Kidney (tissue), 14 donors: ENCODE results near the gene PODXL2. TPM values are rescaled to one million over a fixed set of nuclear protein-coding genes. Genes with fewer than 3 reads are reported as not detected.
A peak's percentile ranks its signal among the peaks of the same experiment; 100 is the strongest.

Source experiments
- DNase-seq, 5 donors: peaks; one replicate each; pipeline ENCODE4 v3.0.0-alpha.2; 2013 to 2020
- FAIRE-seq: peaks from 2 replicates; lab custom pipeline; 2012; peaks lifted over from hg19 to GRCh38; lab: Jason Lieb, UNC
- H3K27ac ChIP-seq, 2 donors: one replicate each; pipeline ENCODE4 v1.7.0; 2013; ENCODE audit warnings: low read depth in 2 of 2, low read length in 2 of 2, inconsistent platforms in 1 of 2
- H3K27me3 ChIP-seq: one replicate; pipeline ENCODE4 v1.7.1; 2013; ENCODE audit warnings: low read length, inconsistent platforms; ENCODE audit not compliant: control insufficient read depth, insufficient read depth
- H3K36me3 ChIP-seq, 3 donors: one replicate each; pipeline versions ENCODE4 v1.7.0 to v1.7.1; 2013; ENCODE audit warnings: low read length in 3 of 3, control low read depth in 1 of 3, inconsistent platforms in 1 of 3; ENCODE audit not compliant: insufficient read depth in 3 of 3, control insufficient read depth in 2 of 3
- H3K4me1 ChIP-seq, 3 donors: one replicate each; pipeline versions ENCODE4 v1.7.0 to v1.7.1; 2013; ENCODE audit warnings: low read length in 3 of 3, inconsistent platforms in 1 of 3, low read depth in 1 of 3; ENCODE audit not compliant: control insufficient read depth in 2 of 3, insufficient read depth in 2 of 3
- H3K4me3 ChIP-seq, 3 donors: one replicate each; pipeline versions ENCODE4 v1.7.0 to v1.8.1; 2013; ENCODE audit warnings: low read length in 3 of 3, control low read depth in 1 of 3, inconsistent platforms in 1 of 3
- H3K9ac ChIP-seq, 3 donors: one replicate each; pipeline versions ENCODE4 v1.7.0 to v1.7.1; 2013; ENCODE audit warnings: low read length in 3 of 3, control low read depth in 1 of 3, inconsistent platforms in 1 of 3
- H3K9me3 ChIP-seq, 3 donors: one replicate each; pipeline versions ENCODE4 v1.7.0 to v1.7.1; 2013; ENCODE audit warnings: low read length in 3 of 3, control low read depth in 1 of 3, inconsistent platforms in 1 of 3; ENCODE audit not compliant: control insufficient read depth in 2 of 3, insufficient read depth in 1 of 3
- intact Hi-C: fragments of 100-400 bp; cut with DNase I; formaldehyde crosslinking; loops from one replicate; pipeline ENCODE4 v1.11.1; 2022
- polyA plus RNA-seq: library from polyadenylated mRNA; stranded (reverse); fragments of 350-450 nt; fragmentation: Illumina TruSeq; extraction: RNeasy Lipid Tissue Mini Kit (QIAGEN cat#74804); gene quantifications from one replicate; pipeline ENCODE4 v1.2.3, GENCODE V29; 2014; ENCODE audit warnings: low read depth, low replicate concordance; ENCODE audit not compliant: insufficient read depth
- total RNA-seq: library from RNA; stranded (reverse); fragmentation: NEBNext Ultra II Directional; extraction: Animal tissue kit (Norgen Biotek cat#: 25700); gene quantifications from one replicate; pipeline ENCODE4 v1.2.1, GENCODE V29; 2021
- TF ChIP-seq, protein P1 (sequence below): IDR thresholded peaks from 3 replicates; pipeline ENCODE4 v1.5.1; 2012; ENCODE audit warnings: mild to moderate bottlenecking, moderate library complexity, borderline replicate concordance; ENCODE audit not compliant: insufficient read depth; ENCODE audit errors: extremely low read depth
- donor health status: control.
- donor health status: control.
- donor health status: control.
- donor health status: control.
- donor health status: control.
- donor health status: DM: yes; HTN: yes; CAD: no.
- donor health status: Normal renal cell carcinoma (clear cell type).

The PODXL2 gene
- total and polyA plus RNA-seq, 2 donors from 2014 or later = 7.4 to 10.5 TPM

DNA sequence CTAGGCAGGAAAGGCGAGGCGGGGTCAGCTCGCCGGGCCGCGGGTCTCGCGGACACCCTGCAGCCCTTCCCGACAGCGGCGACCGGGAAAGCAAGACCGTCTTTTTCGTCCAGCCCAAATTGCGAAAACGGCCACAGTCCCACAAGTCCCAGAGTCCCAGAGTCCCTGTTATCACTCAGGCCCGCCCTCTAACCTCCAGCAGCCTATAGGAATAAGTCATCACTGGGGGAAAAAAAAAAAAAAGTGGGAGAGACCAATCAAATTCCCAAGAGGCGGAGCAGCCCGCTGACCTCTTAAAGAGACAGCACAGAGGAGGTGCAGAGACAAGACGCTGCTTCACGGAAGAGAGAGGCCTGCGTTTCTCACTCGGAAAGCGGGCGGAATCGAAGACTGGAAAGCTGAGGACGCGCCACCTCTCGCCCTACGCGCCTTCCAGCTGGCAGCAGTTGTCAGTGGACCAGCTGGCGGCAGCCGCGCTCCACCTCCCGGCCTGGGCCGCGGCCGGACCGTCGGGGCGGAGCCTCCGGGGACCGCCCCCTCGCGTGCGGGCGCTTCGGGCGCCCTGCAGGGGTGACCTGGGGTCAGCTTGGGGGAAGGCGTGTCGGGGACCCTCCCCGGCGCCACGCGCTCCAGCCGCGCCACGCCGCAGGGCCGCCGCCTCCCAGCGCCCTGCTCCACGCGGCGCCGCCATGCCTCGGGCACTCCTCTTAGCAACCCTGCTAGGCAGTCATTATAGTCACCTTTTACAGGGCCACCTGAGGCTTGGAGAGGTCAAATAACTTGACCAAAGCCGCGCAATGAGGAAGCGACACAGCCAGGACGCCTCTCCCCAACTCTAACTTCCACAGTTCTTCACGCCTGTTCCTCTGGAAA is 38.2 kb upstream of the PODXL2 start, which contains the start of gene TPRA1:
TSS of gene TPRA1 (minus strand) at position 141 of the 873 bp plus-strand sequence. CDS start 10,587 bp downstream, outside the sequence.
- Histone ChIP-seq H3K27ac (peak within 1 kb of the TSS; percentile 79 to 89), H3K9ac (peak within 1 kb of the TSS; percentile 70 to 81 (median 74)), H3K9me3 (no peaks in the 10 kb centered on the region), H3K4me3 (peak within 1 kb of the TSS; percentile 63 to 88 (median 84)), H3K4me1 (peaks cover 0 to 24% (median 14%) of the 10 kb centered on the region in 3 donors), H3K27me3 (no peaks in the 10 kb centered on the region), H3K36me3 (no peaks in the 10 kb centered on the region)
- TF ChIP-seq, protein P1, sequence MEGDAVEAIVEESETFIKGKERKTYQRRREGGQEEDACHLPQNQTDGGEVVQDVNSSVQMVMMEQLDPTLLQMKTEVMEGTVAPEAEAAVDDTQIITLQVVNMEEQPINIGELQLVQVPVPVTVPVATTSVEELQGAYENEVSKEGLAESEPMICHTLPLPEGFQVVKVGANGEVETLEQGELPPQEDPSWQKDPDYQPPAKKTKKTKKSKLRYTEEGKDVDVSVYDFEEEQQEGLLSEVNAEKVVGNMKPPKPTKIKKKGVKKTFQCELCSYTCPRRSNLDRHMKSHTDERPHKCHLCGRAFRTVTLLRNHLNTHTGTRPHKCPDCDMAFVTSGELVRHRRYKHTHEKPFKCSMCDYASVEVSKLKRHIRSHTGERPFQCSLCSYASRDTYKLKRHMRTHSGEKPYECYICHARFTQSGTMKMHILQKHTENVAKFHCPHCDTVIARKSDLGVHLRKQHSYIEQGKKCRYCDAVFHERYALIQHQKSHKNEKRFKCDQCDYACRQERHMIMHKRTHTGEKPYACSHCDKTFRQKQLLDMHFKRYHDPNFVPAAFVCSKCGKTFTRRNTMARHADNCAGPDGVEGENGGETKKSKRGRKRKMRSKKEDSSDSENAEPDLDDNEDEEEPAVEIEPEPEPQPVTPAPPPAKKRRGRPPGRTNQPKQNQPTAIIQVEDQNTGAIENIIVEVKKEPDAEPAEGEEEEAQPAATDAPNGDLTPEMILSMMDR = no peak
- DNase-seq = peak; percentile 95 to 99 (median 96)
- peak; percentile 92 for FAIRE-seq
- intact Hi-C loops = no loop called here

DNA sequence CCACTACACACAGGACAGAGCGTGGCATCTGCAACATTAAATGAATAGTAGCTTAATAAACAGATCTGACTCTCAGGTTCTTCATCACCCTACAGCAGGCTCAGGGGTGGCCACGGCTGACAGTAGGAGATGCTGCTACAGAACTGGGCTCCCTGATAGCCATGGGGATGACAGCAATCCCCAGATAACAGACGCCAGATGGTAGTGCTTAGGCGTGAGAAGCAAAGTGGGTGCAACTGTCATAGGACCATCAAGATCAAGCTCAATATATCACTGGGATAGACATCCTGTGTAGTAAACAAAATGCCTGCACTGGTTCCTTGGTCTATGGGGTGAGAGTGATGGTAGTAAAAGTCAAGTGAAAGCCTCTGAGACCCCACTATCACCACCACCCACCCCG is 35.8 kb upstream of the PODXL2 start:
- FAIRE-seq (no peak), DNase-seq (no peak)
- Histone ChIP-seq H3K36me3 (no peaks in the 10 kb centered on the region), H3K9me3 (no peaks in the 10 kb centered on the region), H3K27me3 (no peaks in the 10 kb centered on the region), H3K9ac (no peak overlapping the region), H3K4me1 (peaks cover 0 to 19% (median 14%) of the 10 kb centered on the region in 3 donors), H3K27ac (no peak overlapping the region), H3K4me3 (no peak overlapping the region)
- intact Hi-C loops = no loop called here
- TF ChIP-seq, protein P1 = no peak

DNA sequence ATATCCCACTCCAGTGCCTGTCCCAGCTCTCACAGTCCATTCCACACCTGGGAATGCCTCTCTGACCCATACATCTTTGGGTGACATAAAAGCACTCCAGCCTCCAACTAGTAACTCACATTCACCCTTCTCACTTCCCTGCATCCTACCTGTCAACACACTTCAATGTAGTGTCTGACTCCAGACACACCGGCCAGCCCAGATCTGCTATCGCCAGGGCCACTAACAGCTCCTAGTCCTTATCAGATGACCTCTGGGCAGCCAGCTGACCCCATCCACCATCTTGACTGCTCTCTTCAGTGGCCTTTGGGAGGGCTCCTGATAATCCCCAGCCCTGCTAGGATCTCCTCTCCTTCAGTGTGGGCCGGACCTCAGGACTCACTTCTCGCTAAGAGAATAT is 33.7 kb upstream of the PODXL2 start:
- no peak for FAIRE-seq
- peaks cover 0 to 1% (median 0%) of the 10 kb centered on the region in 3 donors for H3K36me3 ChIP-seq
- H3K27ac ChIP-seq = no peak overlapping the region

More for the DNA sequence above, 33.7 kb upstream of the PODXL2 start:
- Histone ChIP-seq H3K9ac (no peak overlapping the region), H3K4me1 (peaks cover 0 to 16% (median 11%) of the 10 kb centered on the region in 3 donors), H3K4me3 (no peak overlapping the region), H3K9me3 (no peaks in the 10 kb centered on the region), H3K27me3 (no peaks in the 10 kb centered on the region)
- DNase-seq = no peak
- intact Hi-C loops = no loop called here
- TF ChIP-seq, protein P1 = no peak
